Mesenchymal stem cell (in vitro differentiated cells and primary cell): ENCODE data around the gene PARP12.

Source experiments
- DNase-seq: peaks from one replicate; pipeline ENCODE4 v3.0.0-alpha.2; 2013
- H2AFZ ChIP-seq: one replicate; pipeline ENCODE4 v1.6.1; 2013; ENCODE audit warnings: low read depth, mild to moderate bottlenecking, control low read depth, inconsistent platforms, low read length, moderate library complexity
- H2AK5ac ChIP-seq: 2 replicates; pipeline ENCODE4 v1.6.1; 2013; ENCODE audit warnings: low read length, moderate library complexity, mild to moderate bottlenecking, inconsistent platforms; ENCODE audit not compliant: severe bottlenecking
- H2BK120ac ChIP-seq: one replicate; pipeline ENCODE4 v1.6.1; 2013; ENCODE audit warnings: low read depth, mild to moderate bottlenecking, inconsistent platforms, low read length, moderate library complexity
- H2BK12ac ChIP-seq, 2 experiments: one replicate each; pipeline ENCODE4 v1.6.1; 2013; ENCODE audit warnings: inconsistent platforms in 2 of 2, low read length in 2 of 2, mild to moderate bottlenecking in 2 of 2, moderate library complexity in 2 of 2, control low read depth in 1 of 2
- H2BK15ac ChIP-seq: one replicate; pipeline ENCODE4 v1.6.1; 2013; ENCODE audit warnings: mild to moderate bottlenecking, low read depth, inconsistent platforms; ENCODE audit not compliant: poor library complexity, severe bottlenecking
- H2BK5ac ChIP-seq: 2 replicates; pipeline ENCODE4 v1.6.1; 2013; ENCODE audit warnings: low read depth, mild to moderate bottlenecking, low read length, control low read depth, inconsistent platforms; ENCODE audit not compliant: poor library complexity, severe bottlenecking
- H3K14ac ChIP-seq, 2 experiments: one replicate each; pipeline ENCODE4 v1.6.1; 2013; ENCODE audit warnings: inconsistent platforms in 2 of 2, low read length in 2 of 2, control low read depth in 1 of 2, mild to moderate bottlenecking in 1 of 2, moderate library complexity in 1 of 2
- H3K18ac ChIP-seq, 2 experiments: one replicate each; pipeline ENCODE4 v1.6.1; 2013; ENCODE audit warnings: inconsistent platforms in 2 of 2, low read length in 2 of 2, control low read depth in 1 of 2, low read depth in 1 of 2, mild to moderate bottlenecking in 1 of 2
- H3K23ac ChIP-seq, 2 experiments: one replicate each; pipeline ENCODE4 v1.6.1; 2013; ENCODE audit warnings: inconsistent platforms in 2 of 2, low read length in 2 of 2, mild to moderate bottlenecking in 2 of 2, moderate library complexity in 2 of 2, control low read depth in 1 of 2
- H3K27ac ChIP-seq: 2 replicates; pipeline ENCODE4 v1.5.1; 2013; ENCODE audit warnings: mild to moderate bottlenecking, moderate library complexity, low read length, control low read depth, inconsistent platforms; ENCODE audit not compliant: poor library complexity, severe bottlenecking
- H3K27me3 ChIP-seq, 2 experiments: 2 replicates each; pipeline versions ENCODE4 v1.6.1 to v1.7.0; 2013; ENCODE audit warnings: low read length in 2 of 2, mild to moderate bottlenecking in 2 of 2, moderate library complexity in 2 of 2, control low read depth in 1 of 2, inconsistent platforms in 1 of 2; ENCODE audit not compliant: control insufficient read depth in 1 of 2, insufficient read depth in 1 of 2
- H3K36me3 ChIP-seq, 2 experiments: 2 replicates each; pipeline versions ENCODE4 v1.6.1 to v1.7.0; 2013; ENCODE audit warnings: low read length in 2 of 2, control low read depth in 1 of 2, inconsistent platforms in 1 of 2, low read depth in 1 of 2, mild to moderate bottlenecking in 1 of 2; ENCODE audit not compliant: insufficient read depth in 2 of 2, control insufficient read depth in 1 of 2
- H3K4ac ChIP-seq, 2 experiments: one replicate each; pipeline ENCODE4 v1.6.1; 2013; ENCODE audit warnings: inconsistent platforms in 2 of 2, low read length in 2 of 2, mild to moderate bottlenecking in 2 of 2, moderate library complexity in 2 of 2, control low read depth in 1 of 2, low read depth in 1 of 2
- H3K4me1 ChIP-seq: 2 replicates; pipeline ENCODE4 v1.6.1; 2013; ENCODE audit warnings: low read depth, low read length, control low read depth; ENCODE audit not compliant: control insufficient read depth, insufficient read depth
- H3K4me2 ChIP-seq: 2 replicates; pipeline ENCODE4 v1.6.1; 2013; ENCODE audit warnings: low read length, mild to moderate bottlenecking, inconsistent platforms; ENCODE audit not compliant: poor library complexity, severe bottlenecking
- H3K4me3 ChIP-seq, 2 experiments: 2 replicates each; pipeline versions ENCODE4 v1.5.1 to v1.7.0; 2013; ENCODE audit warnings: low read length in 2 of 2, mild to moderate bottlenecking in 2 of 2, control low read depth in 1 of 2, low read depth in 1 of 2; ENCODE audit not compliant: insufficient read depth in 1 of 2
- H3K79me1 ChIP-seq: replicated peaks from 2 replicates; pipeline ENCODE4 v1.6.1; 2013; ENCODE audit warnings: mild to moderate bottlenecking, control low read depth, low read length, inconsistent platforms; ENCODE audit not compliant: poor library complexity, severe bottlenecking
- H3K9ac ChIP-seq: 2 replicates; pipeline ENCODE4 v1.7.0; 2013; ENCODE audit warnings: mild to moderate bottlenecking, low read length, moderate library complexity
- H3K9me3 ChIP-seq: 2 replicates; pipeline ENCODE4 v1.7.0; 2013; ENCODE audit warnings: mild to moderate bottlenecking, low read length; ENCODE audit not compliant: control insufficient read depth
- H4K8ac ChIP-seq: one replicate; pipeline ENCODE4 v1.6.1; 2013; ENCODE audit warnings: inconsistent platforms, mild to moderate bottlenecking, low read length, moderate library complexity
- H4K91ac ChIP-seq: one replicate; pipeline ENCODE4 v1.6.1; 2013; ENCODE audit warnings: mild to moderate bottlenecking, low read length, inconsistent platforms
- WGBS: methylation state at CpG from one replicate; pipeline ENCODE4 v1.1.7; 2013; ENCODE audit warnings: mixed read lengths; 5-methylcytosine and 5-hydroxymethylcytosine counted together

Gene PARP12

DNA sequence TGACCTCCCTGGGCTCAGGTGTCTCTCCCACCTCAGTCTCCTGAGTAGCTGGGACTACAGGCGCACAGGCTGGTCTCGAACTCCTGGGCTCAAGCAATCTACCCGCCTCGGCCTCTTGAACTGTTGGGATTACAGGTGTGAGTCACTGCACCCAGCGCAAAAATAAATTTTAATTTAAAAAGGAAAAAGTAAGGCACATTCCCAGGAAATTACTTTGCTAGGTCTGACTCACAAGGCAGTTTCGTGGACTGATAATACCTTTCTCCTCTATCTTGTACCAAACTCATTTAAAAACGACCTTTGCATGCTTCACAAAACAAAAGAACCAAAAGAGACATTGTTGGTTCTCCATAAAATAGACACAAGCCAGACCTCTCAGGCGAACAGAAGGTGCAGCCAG lies 29.7 kb downstream of the PARP12 start:
- Histone ChIP-seq H3K36me3 (peaks cover 9 to 26% of the 10 kb centered on the region in 2 experiments), H4K8ac (no peak overlapping the region), H2BK5ac (no peak overlapping the region), H2BK120ac (no peak overlapping the region), H3K4ac (no peak overlapping the region), H3K18ac (no peak overlapping the region), H3K14ac (no peak overlapping the region), H3K27me3 (no peaks in the 10 kb centered on the region), H4K91ac (no peak overlapping the region), H3K23ac (no peak overlapping the region), H2BK15ac (no peak overlapping the region), H3K4me2 (no peak overlapping the region), H3K4me3 (no peak overlapping the region), H2BK12ac (no peak overlapping the region), H2AK5ac (no peak overlapping the region), H3K79me1 (no peaks in the 10 kb centered on the region), H3K9me3 (no peaks in the 10 kb centered on the region), H3K27ac (no peak overlapping the region), H3K4me1 (peaks cover 12% of the 10 kb centered on the region), H2AFZ (no peak overlapping the region), H3K9ac (peak overlapping the region; percentile 24)
- WGBS: 78% methylated on average over 7 of the region's 8 CpGs
- DNase-seq: no peak

GRCh38 chr7:140031364-140031763 lies 31.4 kb downstream of the PARP12 start:
- no peak overlapping the region for H2BK15ac ChIP-seq
- no peak overlapping the region for H3K18ac ChIP-seq
- no peak overlapping the region for H4K8ac ChIP-seq
- H3K27me3 ChIP-seq: no peaks in the 10 kb centered on the region
- WGBS: no CpG with 5 or more reads among the region's 1 CpG
- no peak overlapping the region for H3K23ac ChIP-seq
- DNase-seq: no peak
- H3K36me3 ChIP-seq: peaks cover 8 to 28% of the 10 kb centered on the region in 2 experiments
- peaks cover 12% of the 10 kb centered on the region for H3K4me1 ChIP-seq
- no peak overlapping the region for H2BK5ac ChIP-seq
- no peak overlapping the region for H3K4me3 ChIP-seq
- H2BK12ac ChIP-seq: no peak overlapping the region
- H4K91ac ChIP-seq: no peak overlapping the region
- no peak overlapping the region for H3K4me2 ChIP-seq
- no peak overlapping the region for H3K4ac ChIP-seq
- H3K9ac ChIP-seq: peak overlapping the region; percentile 42
- H2AK5ac ChIP-seq: no peak overlapping the region
- no peak overlapping the region for H2BK120ac ChIP-seq
- H2AFZ ChIP-seq: no peak overlapping the region
- no peak overlapping the region for H3K27ac ChIP-seq
- no peaks in the 10 kb centered on the region for H3K79me1 ChIP-seq
- no peak overlapping the region for H3K14ac ChIP-seq
- H3K9me3 ChIP-seq: no peaks in the 10 kb centered on the region

GRCh38 chr7:140029072-140029471 lies 33.7 kb downstream of the PARP12 start:
- H3K4ac ChIP-seq: no peak overlapping the region
- H3K36me3 ChIP-seq: peaks cover 22 to 49% of the 10 kb centered on the region in 2 experiments
- no peak overlapping the region for H3K27ac ChIP-seq
- no peak overlapping the region for H4K8ac ChIP-seq
- no peaks in the 10 kb centered on the region for H3K27me3 ChIP-seq
- no peak overlapping the region for H3K4me2 ChIP-seq
- no peak overlapping the region for H2BK120ac ChIP-seq
- no peak for DNase-seq
- no peak overlapping the region for H2BK12ac ChIP-seq
- H3K23ac ChIP-seq: no peak overlapping the region
- no peak overlapping the region for H3K9ac ChIP-seq
- H2AK5ac ChIP-seq: no peak overlapping the region
- WGBS: no CpG with 5 or more reads among the region's 1 CpG
- H3K18ac ChIP-seq: no peak overlapping the region
- no peak overlapping the region for H4K91ac ChIP-seq
- H2BK5ac ChIP-seq: no peak overlapping the region
- H3K4me3 ChIP-seq: no peak overlapping the region
- H2BK15ac ChIP-seq: no peak overlapping the region
- H3K14ac ChIP-seq: no peak overlapping the region
- peaks cover 4% of the 10 kb centered on the region for H3K4me1 ChIP-seq
- H3K79me1 ChIP-seq: no peaks in the 10 kb centered on the region
- H2AFZ ChIP-seq: no peak overlapping the region
- no peaks in the 10 kb centered on the region for H3K9me3 ChIP-seq

GRCh38 chr7:140028311-140028710 lies 34.4 kb downstream of the PARP12 start:
- Histone ChIP-seq H3K36me3 (peaks cover 25 to 51% of the 10 kb centered on the region in 2 experiments), H3K4ac (no peak overlapping the region), H2BK12ac (no peak overlapping the region), H3K9ac (no peak overlapping the region), H2AFZ (no peak overlapping the region), H3K79me1 (no peaks in the 10 kb centered on the region), H3K4me1 (peaks cover 3% of the 10 kb centered on the region), H3K23ac (no peak overlapping the region), H4K91ac (no peak overlapping the region), H2BK120ac (no peak overlapping the region), H2BK5ac (no peak overlapping the region), H2AK5ac (no peak overlapping the region), H4K8ac (no peak overlapping the region), H3K18ac (no peak overlapping the region), H3K27ac (no peak overlapping the region), H3K14ac (no peak overlapping the region), H3K9me3 (no peaks in the 10 kb centered on the region), H3K27me3 (no peaks in the 10 kb centered on the region), H2BK15ac (no peak overlapping the region), H3K4me3 (no peak overlapping the region), H3K4me2 (no peak overlapping the region)
- over 99% methylated on average over 4 of the region's 4 CpGs for WGBS
- no peak for DNase-seq
